ENCODE results near the gene ITGA8. TPM values are rescaled to one million over a fixed set of nuclear protein-coding genes. Genes with fewer than 3 reads are reported as not detected.
"Not testable (repeated sequence)": the region's sequence is repeated elsewhere in the genome, so short reads cannot be mapped to it uniquely, and the experiment has no call there.

ITGA8 gene
- under 0.01 TPM in 1 of 2 replicates, not detected in the other for total RNA-seq

DNA sequence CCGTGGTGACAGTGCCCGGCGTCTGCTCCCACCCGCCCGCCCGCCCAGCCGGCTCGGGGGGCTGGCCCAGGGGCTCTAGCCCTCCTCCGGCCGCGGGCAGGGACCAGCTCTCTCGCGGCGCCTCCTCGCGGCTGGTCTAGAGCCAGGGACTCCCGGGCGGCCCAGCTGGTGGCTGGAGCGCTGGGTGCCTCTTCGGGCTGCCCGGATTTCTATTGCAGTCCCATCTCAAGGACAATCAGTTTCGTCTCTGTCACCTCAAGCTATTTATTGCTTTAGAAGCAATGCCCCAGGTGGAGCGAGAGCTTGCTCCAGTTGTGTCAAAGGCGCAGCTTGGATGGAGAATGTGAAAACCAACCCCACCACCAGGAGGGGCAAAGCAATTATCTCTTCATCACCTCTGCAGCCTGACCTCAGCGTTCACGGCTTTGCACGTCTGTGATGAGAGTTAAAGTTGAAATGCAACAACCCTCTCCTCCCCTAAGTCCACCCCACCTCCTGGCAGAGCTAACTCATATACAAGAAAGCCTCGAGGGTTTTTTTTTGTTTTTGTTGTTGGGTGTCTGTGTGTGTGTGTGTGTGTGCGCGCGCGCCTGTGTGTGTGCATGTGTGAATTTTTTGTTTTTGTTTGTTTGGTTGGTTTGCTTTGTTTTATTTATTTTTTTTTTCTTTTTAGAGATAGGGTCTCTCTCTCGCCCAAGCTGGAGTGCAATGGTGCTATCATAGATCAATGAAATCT is at the start of gene ITGA8:
Gene ITGA8 (minus strand): TSS at position 24 of the 736 bp plus-strand sequence. CDS start 151 bp downstream, outside the sequence.
- DNase-seq (ENCODE audit: low read depth, low spot score), result no peak

DNA sequence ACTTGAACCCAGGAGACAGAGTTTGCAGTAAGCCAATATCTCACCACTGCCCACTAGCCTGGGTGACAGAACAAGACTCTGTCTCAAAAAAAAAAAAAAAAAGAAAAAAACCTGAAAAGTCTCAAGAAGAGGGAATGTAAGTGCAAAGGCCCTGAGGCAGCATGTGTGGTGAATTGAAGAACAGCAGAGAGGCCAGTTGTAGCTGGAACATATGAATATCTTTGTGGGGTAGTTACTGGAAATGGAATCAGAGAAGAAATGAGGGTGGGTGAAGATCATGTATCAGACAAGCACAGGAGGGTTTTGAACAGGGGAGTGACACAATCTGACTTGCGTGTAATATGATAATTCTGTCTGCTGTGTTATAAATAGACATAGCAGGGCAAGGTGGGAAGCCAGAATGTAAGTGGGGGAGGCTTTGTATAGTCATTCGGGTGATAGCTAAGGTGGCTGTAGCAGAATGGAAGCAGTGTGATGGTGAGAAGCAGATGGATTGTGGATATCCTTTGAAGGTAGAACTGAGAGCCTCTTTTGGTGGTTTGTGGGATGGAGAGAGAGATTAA is 45.3 kb upstream of the ITGA8 start:
- DNase-seq (ENCODE audit: low read depth, low spot score), result no peak

DNA sequence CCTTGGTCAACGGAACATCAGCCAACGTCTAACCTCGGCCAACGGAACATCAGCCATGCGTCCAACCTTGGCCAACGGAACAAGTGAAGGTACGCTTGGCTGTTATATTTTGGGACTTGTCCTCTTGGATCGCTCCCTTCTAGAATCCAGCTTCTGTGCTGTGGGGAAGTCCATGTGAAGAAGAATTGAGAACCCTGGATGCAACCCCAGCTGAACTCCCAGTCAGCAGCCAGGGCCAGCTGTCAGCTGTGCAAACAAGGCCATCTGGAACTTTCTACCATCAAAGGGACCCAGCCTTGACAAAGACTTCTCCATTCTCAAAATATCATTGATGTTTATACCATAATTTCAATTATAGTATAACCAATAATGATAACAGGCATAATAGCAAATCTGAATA is 43.3 kb upstream of the ITGA8 start:
- DNase-seq (ENCODE audit: low read depth, low spot score), result no peak

- not testable (repeated sequence) for DNase-seq (ENCODE audit: low read depth, low spot score)
Measured at GRCh38 chr10:15762239-15762638, 42.5 kb upstream of the ITGA8 start.

- DNase-seq (ENCODE audit: low read depth, low spot score), result not testable (repeated sequence)
Measured at GRCh38 chr10:15761224-15761623, 41.5 kb upstream of the ITGA8 start.

- DNase-seq (ENCODE audit: low read depth, low spot score), result no peak
Measured at GRCh38 chr10:15760681-15761080, 41.0 kb upstream of the ITGA8 start.

GRCh38 chr10:15759265-15759664 is 39.5 kb upstream of the ITGA8 start:
- no peak for DNase-seq (ENCODE audit: low read depth, low spot score)

DNA sequence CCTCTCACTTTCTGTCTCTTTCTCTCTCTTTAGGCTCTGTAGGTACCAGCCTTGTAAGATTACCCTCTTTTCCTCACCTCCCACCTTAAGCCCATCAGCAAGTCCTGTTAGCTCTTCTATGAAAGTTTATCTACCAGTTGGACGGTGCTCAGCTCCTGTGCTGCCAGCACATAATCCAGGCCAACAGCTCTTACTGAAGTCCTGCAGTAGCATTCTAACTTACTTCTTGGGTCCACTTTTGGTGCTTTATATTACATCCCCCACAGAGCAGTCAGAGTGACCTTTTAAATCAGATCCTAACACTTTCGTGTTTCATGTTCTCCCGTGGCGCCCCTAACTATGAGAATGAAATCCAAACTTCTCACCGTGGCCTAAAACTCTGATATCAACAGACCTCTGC is 38.9 kb upstream of the ITGA8 start:
- no peak for DNase-seq (ENCODE audit: low read depth, low spot score)

- DNase-seq (ENCODE audit: low read depth, low spot score), result no peak
Measured at GRCh38 chr10:15754937-15755336, 35.2 kb upstream of the ITGA8 start.

- no peak for DNase-seq (ENCODE audit: low read depth, low spot score)
Measured at GRCh38 chr10:15751046-15751445, 31.3 kb upstream of the ITGA8 start.

DNA sequence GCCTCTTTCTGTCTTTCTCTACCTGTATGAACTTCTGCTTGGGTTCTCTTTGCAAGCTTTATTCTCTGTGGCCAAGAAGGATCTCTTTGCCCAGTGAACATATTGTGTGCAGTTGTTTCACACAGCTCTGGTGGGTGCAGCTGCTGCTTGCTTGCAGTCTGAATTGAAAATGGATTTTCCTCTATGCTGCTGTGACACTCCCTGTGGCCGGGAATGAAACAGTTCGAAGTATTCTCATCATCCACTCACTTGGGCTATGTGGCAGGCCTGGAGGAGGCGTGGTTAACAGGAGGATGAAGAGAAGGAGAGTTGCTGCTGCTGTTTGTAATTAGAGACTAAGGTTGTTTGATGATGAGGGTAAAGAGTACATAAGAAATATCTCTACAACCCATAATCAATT is 28.4 kb upstream of the ITGA8 start:
- DNase-seq (ENCODE audit: low read depth, low spot score), result no peak

- DNase-seq (ENCODE audit: low read depth, low spot score), result no peak
Measured at GRCh38 chr10:15747632-15748031, 27.9 kb upstream of the ITGA8 start.

DNA sequence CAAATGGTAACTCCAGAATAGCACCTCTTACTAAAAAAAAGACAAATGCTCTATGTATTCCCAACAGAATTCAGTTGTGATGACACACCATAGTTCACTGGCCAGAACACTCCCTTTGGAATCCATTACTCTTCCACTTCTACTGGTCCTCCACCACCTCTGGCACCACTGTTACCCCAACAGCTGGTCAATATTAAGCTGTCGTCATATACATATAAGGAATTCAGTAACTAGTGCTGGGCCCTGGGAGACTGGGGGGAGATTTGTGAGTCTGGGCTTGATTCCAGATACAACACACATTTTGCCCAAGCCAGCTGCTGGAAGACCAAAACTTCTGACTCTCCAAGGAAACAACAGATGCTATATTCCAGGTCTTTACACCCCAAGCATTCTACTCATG is 26.0 kb upstream of the ITGA8 start:
- DNase-seq (ENCODE audit: low read depth, low spot score), result no peak

DNA sequence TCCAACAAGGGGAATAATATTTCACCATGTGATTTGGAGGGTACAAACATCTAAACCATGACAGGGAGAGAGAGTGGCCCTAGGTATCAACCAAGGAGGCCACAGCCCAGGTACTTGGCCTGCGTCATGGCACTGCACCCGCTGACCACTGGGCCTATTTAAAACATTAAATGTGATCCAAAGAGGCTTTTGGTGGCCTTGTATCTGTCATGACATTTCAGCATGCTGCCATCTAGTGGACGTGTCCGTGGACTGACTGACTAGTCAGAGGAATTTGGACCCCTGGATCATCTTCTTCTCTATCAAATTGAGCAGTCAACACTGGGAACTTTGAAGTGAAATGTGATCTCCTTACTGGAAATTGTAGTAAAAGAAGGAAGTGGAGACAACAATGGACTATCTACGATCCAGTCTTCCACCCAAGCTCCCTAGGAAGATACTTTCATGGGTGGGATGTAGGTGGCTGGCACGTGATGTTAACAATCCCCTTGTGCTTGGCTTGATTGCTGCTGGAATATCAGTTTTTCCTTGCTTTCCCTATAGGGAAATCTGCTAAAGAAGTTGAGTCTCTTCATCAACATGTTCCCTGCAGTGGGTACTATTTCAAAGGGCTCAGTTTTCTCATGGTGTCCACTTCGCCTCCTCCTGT is 24.6 kb upstream of the ITGA8 start:
- peak; percentile 30 for DNase-seq (ENCODE audit: low read depth, low spot score)

DNA sequence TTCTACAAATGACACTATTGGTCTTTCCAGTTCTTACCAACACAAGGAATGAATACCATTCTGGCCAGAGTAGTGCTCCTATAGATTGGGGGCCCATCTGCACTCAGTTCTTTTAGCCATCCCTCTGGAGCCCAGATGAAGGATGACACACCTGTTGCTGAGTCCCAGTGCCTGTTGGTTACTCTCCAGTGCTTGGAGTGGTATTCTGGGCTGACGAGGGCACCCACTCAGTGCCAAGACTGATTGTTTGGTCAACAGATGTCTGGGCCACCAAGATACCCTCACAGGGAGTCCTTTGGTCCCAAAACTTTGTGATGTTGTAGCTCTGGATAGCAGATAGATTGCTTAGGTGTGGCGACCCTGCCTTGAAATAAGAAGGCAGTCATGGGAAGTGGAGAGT is 23.7 kb upstream of the ITGA8 start:
- no peak for DNase-seq (ENCODE audit: low read depth, low spot score)

DNA sequence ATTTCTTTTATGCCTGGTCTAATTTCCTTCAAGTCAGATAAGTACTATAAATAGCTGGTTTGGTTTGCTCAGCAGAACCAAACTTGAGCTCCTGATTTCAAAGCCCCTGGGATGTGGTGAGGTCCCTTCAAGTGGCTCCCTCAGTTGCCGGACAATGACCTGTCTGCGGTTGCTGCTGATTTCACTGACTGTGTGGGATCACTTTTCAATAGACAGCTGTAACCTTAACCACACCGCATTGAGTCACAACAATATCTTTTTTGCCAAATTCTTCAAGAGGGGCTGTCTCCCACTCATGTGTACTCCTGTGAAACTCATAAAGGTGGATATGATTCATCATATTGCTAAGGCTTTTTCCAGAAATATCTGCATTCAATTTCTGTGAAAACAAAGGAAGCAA is 23.1 kb upstream of the ITGA8 start:
- no peak for DNase-seq (ENCODE audit: low read depth, low spot score)

GRCh38 chr10:15742102-15742501 is 22.4 kb upstream of the ITGA8 start:
- DNase-seq (ENCODE audit: low read depth, low spot score), result no peak

GRCh38 chr10:15741581-15741980 is 21.9 kb upstream of the ITGA8 start:
- DNase-seq (ENCODE audit: low read depth, low spot score), result no peak

DNA sequence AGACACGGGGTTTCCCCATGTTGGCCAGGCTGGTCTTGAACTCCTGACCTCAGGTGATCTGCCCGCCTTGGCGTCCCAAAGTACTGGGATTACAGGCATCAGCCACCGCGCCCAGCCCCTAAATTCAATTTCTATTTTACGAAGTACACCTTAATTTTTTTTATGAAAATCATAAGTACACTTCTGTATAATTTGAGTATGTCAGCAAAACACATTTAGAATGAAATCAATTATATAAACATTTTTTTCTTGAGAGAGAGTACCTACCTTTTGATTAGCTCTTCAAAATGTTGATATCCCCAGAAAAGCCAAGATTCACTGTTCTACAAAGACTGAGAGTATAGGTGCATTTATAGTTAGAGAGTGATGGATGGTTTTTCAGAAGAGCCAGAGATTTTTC is 20.5 kb upstream of the ITGA8 start:
- no peak for DNase-seq (ENCODE audit: low read depth, low spot score)

DNA sequence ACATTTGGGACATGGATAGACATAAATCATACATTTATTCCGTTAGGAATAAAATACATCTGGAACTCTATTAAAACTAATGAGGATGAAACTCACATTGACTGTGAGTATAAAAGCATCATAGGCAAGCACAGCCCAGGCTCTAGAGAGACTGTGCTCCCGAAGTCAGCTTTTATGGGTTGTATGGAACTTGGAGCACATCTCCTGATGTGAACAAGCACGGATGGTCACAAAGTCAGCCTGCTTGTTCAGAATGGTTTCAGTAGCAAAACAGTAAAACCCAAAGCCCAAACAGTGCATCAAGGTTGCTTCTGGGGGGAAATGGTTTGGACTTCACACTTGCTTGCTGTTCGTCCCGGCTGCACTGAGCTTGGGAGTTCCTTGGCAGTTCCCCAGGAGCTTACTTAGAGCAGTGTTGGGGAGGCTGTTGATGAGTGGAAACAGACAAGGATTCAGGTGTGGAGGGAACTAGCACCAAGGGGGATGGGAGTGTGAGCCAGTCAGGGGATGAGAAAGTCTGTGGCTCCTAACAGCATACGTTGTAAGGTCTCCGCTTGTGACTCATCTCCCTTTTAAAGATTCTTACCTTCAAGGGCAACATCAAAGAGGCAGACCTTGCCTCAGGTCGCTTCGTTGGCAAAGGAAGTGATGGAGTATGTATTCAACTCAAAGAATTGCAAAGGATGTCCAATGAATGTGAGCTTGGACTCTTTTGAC is 19.7 kb upstream of the ITGA8 start:
- no peak for DNase-seq (ENCODE audit: low read depth, low spot score)

GRCh38 chr10:15738270-15738925 is 18.7 kb upstream of the ITGA8 start:
- DNase-seq (ENCODE audit: low read depth, low spot score), result no peak

DNA sequence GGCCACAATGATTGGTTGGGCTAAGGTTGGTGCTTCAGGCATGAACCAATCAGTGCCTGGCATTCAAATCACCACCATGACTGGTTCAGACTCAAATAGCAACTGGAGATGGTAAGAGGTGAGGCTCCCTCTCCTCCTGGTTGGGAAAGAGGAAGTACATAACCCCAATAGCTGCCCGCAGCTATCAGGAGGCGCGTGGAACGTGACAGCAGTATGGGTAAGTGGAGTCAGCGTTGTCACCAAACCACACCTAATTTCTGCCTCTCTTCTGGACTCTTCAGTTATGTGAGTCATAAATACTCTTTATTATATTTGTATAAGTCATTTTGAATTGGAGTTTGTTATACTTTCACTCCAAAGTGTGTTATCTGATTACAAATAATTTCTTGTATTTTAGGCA is 17.9 kb upstream of the ITGA8 start:
- DNase-seq (ENCODE audit: low read depth, low spot score), result no peak
